Ishikawa (cell line): ENCODE results near the gene FAM118A.

ENCODE experiments used
- CEBPB ChIP-seq: IDR thresholded peaks from 2 replicates; pipeline ENCODE4 v1.6.1; 2012
- CREB1 ChIP-seq: IDR thresholded peaks from 2 replicates; pipeline ENCODE4 v1.6.1; 2012; ENCODE audit warnings: low read depth
- EGR1 ChIP-seq: IDR thresholded peaks from 2 replicates; pipeline ENCODE4 v1.6.1; 2012
- EP300 ChIP-seq: IDR thresholded peaks from 2 replicates; pipeline ENCODE4 v1.6.1; 2012; ENCODE audit warnings: borderline replicate concordance
- FOXM1 ChIP-seq: IDR thresholded peaks from 2 replicates; pipeline ENCODE4 v1.6.1; 2012; ENCODE audit warnings: low read depth, borderline replicate concordance
- MAX ChIP-seq: IDR thresholded peaks from 2 replicates; pipeline ENCODE4 v1.6.1; 2012
- NFIC ChIP-seq: IDR thresholded peaks from 2 replicates; pipeline ENCODE4 v1.6.1; 2012
- RAD21 ChIP-seq: IDR thresholded peaks from 2 replicates; pipeline ENCODE4 v1.6.1; 2012; ENCODE audit warnings: low read depth
- REST ChIP-seq: IDR thresholded peaks from 2 replicates; pipeline ENCODE4 v1.6.1; 2012; ENCODE audit warnings: low read depth, mild to moderate bottlenecking
- TAF1 ChIP-seq: IDR thresholded peaks from 2 replicates; pipeline ENCODE4 v1.6.1; 2012; ENCODE audit warnings: low read depth, mild to moderate bottlenecking
- TCF12 ChIP-seq: IDR thresholded peaks from 2 replicates; pipeline ENCODE4 v1.6.1; 2012; ENCODE audit warnings: low read depth
- TEAD4 ChIP-seq: IDR thresholded peaks from 2 replicates; pipeline ENCODE4 v1.6.1; 2012
- USF1 ChIP-seq: IDR thresholded peaks from 2 replicates; pipeline ENCODE4 v1.6.1; 2012
- YY1 ChIP-seq: IDR thresholded peaks from 2 replicates; pipeline ENCODE4 v1.6.1; 2012; ENCODE audit warnings: low read depth
- ZBTB7A ChIP-seq: IDR thresholded peaks from 2 replicates; pipeline ENCODE4 v1.6.1; 2012; ENCODE audit warnings: low read depth

FAM118A gene

GRCh38 chr22:45322873-45323525 is 13.3 kb downstream of the FAM118A start:
- TF ChIP-seq CREB1, result no peak
- TF ChIP-seq REST, result no peak
- TF ChIP-seq YY1, result no peak
- no peak for TF ChIP-seq ZBTB7A
- TF ChIP-seq RAD21, result no peak
- TF ChIP-seq FOXM1, result no peak

- TF ChIP-seq REST (no peak), TEAD4 (no peak), USF1 (no peak), YY1 (no peak), EP300 (no peak), CREB1 (no peak), EGR1 (no peak), ZBTB7A (no peak), CEBPB (no peak), RAD21 (no peak), FOXM1 (no peak), MAX (no peak), TCF12 (no peak), NFIC (no peak), TAF1 (no peak)
These were observed 14.0 kb downstream of the FAM118A start for GRCh38 chr22:45323695-45324094.

GRCh38 chr22:45324311-45324711 is 14.6 kb downstream of the FAM118A start:
- TF ChIP-seq TCF12 (no peak), EGR1 (no peak), RAD21 (no peak), CREB1 (no peak), CEBPB (no peak), TEAD4 (no peak), FOXM1 (no peak), ZBTB7A (no peak), NFIC (no peak)

GRCh38 chr22:45328822-45329529 is 19.2 kb downstream of the FAM118A start:
- TF ChIP-seq ZBTB7A (no peak), REST (no peak), EGR1 (no peak), NFIC (no peak), TCF12 (no peak), EP300 (no peak), TEAD4 (no peak), YY1 (no peak), CREB1 (no peak), MAX (no peak), TAF1 (no peak)
